ENCODE data around the gene GTF2H3. TPM values are rescaled to one million over a fixed set of nuclear protein-coding genes. Genes with fewer than 3 reads are reported as not detected.
A peak's percentile ranks its signal among the peaks of the same experiment; 100 is the strongest.

The GTF2H3 gene
- total RNA-seq, 1 experiment from 2014 or later = 44.9 TPM

GRCh38 chr12:123667771-123668170 lies 34.1 kb downstream of the GTF2H3 start:
- H3K4me1 ChIP-seq (ENCODE audit: insufficient read depth, low read length, poor library complexity, severe bottlenecking) = peaks cover 4% of the 10 kb centered on the region
- H3K36me3 ChIP-seq (ENCODE audit: insufficient read depth, low read length, poor library complexity, severe bottlenecking) = no peaks in the 10 kb centered on the region
- H3K27me3 ChIP-seq (replicated peaks; ENCODE audit: insufficient read depth, low read depth, low read length, poor library complexity) = no peaks in the 10 kb centered on the region
- ChIA-PET POLR2A (ENCODE audit: low non-redundant PET) (interaction anchor here (0.6 kb wide), 1 partner anchor 9 kb away, joined by 3 read pairs; no protein-coding TSS in a partner anchor), CTCF (no interaction called here)
- no peak overlapping the region for H3K27ac ChIP-seq (ENCODE audit: low read depth, low read length, poor library complexity, severe bottlenecking)
- DNase-seq (ENCODE audit: low spot score) = no peak
- no peaks in the 10 kb centered on the region for H3K9me3 ChIP-seq (ENCODE audit: low read depth, low read length, poor library complexity, severe bottlenecking)
- intact Hi-C loops (cut with micrococcal nuclease; ENCODE audit: unreplicated experiment) = no loop called here
- TF ChIP-seq EZH2 (IDR thresholded peaks at IDR 0.05; ENCODE audit: borderline replicate concordance, low read depth, low read length, poor library complexity, severe bottlenecking) = no peak
- no peak for TF ChIP-seq CTCF (conservative IDR thresholded peaks at IDR 0.05; ENCODE audit: low read depth, low read length)
- no peak overlapping the region for H3K4me3 ChIP-seq (ENCODE audit: low read depth, low read length, poor library complexity, severe bottlenecking)
- BruUV-seq (replicated peaks) = no TSS peak

DNA sequence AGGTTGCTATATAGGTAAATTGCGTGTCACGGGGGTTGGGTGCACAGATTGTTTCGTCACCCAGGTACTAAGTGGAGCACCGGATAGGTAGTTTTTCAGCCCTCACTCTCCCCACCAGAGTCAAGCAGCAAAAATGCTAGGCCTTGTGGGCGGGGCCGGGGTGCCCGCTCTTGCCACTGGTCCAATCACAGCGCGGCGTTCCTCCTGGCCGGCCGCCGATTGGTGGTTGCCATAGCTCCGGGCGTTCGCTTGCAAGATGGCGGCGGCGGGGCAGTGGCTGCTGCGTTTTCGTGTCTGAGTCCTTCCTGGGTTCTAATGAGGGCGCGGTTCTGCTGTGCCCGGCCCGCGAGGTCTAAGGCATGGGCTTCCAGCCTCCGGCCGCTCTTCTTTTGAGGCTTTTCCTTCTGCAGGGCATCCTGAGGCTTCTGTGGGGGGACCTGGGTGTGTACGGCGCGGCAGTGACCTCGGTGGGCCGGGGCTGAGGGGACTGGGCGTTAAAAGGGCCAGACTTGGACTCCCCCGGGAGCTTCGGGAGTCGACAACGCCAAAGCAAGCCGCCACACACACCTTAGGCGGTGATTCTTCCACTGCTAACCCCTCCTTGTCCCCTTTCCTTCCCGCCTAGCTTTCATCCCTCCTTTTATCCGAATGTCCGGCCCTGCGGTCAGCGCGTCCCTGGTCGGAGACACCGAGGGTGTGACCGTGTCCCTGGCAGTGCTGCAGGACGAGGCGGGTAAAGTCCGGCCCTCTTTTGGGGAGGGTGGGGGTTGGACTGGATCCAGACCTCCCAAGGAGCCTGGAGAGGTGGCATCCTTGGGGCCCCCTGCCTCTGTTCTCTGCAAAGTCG lies 37.5 kb downstream of the GTF2H3 start, which contains the start of gene TCTN2:
Gene TCTN2 (plus strand): TSS at position 232 of the 847 bp plus-strand sequence. CDS start 128 bp downstream, at position 360.
- DNase-seq (ENCODE audit: low spot score) = peak; percentile 96
- Histone ChIP-seq H3K27me3 (replicated peaks; ENCODE audit: insufficient read depth, low read depth, low read length, poor library complexity) (no peaks in the 10 kb centered on the region), H3K4me1 (ENCODE audit: insufficient read depth, low read length, poor library complexity, severe bottlenecking) (peaks cover 4% of the 10 kb centered on the region), H3K9me3 (ENCODE audit: low read depth, low read length, poor library complexity, severe bottlenecking) (no peaks in the 10 kb centered on the region), H3K36me3 (ENCODE audit: insufficient read depth, low read length, poor library complexity, severe bottlenecking) (peaks cover 3% of the 10 kb centered on the region), H3K4me3 (ENCODE audit: low read depth, low read length, poor library complexity, severe bottlenecking) (peak within 1 kb of the TSS; percentile 70), H3K27ac (ENCODE audit: low read depth, low read length, poor library complexity, severe bottlenecking) (peak within 1 kb of the TSS; percentile 25)
- POLR2A ChIA-PET (ENCODE audit: low non-redundant PET) = no interaction called here
- TSS peak; percentile 49 for BruUV-seq (replicated peaks)
- no peak for TF ChIP-seq CTCF (conservative IDR thresholded peaks at IDR 0.05; ENCODE audit: low read depth, low read length)
- no peak for TF ChIP-seq EZH2 (IDR thresholded peaks at IDR 0.05; ENCODE audit: borderline replicate concordance, low read depth, low read length, poor library complexity, severe bottlenecking)
- CTCF ChIA-PET = no interaction called here
- intact Hi-C loops (cut with micrococcal nuclease; ENCODE audit: unreplicated experiment) = no loop called here

DNA sequence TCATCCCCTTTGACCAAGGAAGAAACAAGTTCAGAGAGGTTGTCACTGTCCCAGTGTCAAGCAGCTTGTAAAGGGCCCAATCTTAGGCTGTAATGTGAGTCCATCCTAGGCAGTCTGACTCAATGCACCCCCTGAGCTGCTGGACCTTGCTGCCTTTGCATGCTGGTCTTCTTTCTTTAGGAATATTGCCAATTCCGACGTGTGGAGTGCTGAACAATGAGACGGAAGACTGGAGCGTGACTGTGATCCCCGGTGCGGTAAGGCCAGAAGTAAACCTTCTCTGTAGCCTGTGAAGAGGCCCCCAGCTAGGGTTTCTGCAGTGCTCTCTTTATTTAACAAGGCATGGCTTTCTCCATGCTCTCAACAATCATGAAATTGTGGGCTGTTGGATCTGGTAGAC lies 38.2 kb downstream of the GTF2H3 start:
- BruUV-seq (replicated peaks) = no TSS peak
- ChIA-PET POLR2A (ENCODE audit: low non-redundant PET) (no interaction called here), CTCF (no interaction called here)
- intact Hi-C loops (cut with micrococcal nuclease; ENCODE audit: unreplicated experiment) = no loop called here
- no peaks in the 10 kb centered on the region for H3K27me3 ChIP-seq (replicated peaks; ENCODE audit: insufficient read depth, low read depth, low read length, poor library complexity)
- no peak overlapping the region for H3K27ac ChIP-seq (ENCODE audit: low read depth, low read length, poor library complexity, severe bottlenecking)
- H3K9me3 ChIP-seq (ENCODE audit: low read depth, low read length, poor library complexity, severe bottlenecking) = no peaks in the 10 kb centered on the region
- no peak for DNase-seq (ENCODE audit: low spot score)
- TF ChIP-seq CTCF (conservative IDR thresholded peaks at IDR 0.05; ENCODE audit: low read depth, low read length) (no peak), EZH2 (IDR thresholded peaks at IDR 0.05; ENCODE audit: borderline replicate concordance, low read depth, low read length, poor library complexity, severe bottlenecking) (no peak)
- peak overlapping the region; percentile 70 for H3K4me3 ChIP-seq (ENCODE audit: low read depth, low read length, poor library complexity, severe bottlenecking)
- H3K4me1 ChIP-seq (ENCODE audit: insufficient read depth, low read length, poor library complexity, severe bottlenecking) = peaks cover 4% of the 10 kb centered on the region
- peaks cover 3% of the 10 kb centered on the region for H3K36me3 ChIP-seq (ENCODE audit: insufficient read depth, low read length, poor library complexity, severe bottlenecking)

Measured in A673 (cell line).